ENCODE measurements around the gene DLG1.

DLG1 gene

DNA sequence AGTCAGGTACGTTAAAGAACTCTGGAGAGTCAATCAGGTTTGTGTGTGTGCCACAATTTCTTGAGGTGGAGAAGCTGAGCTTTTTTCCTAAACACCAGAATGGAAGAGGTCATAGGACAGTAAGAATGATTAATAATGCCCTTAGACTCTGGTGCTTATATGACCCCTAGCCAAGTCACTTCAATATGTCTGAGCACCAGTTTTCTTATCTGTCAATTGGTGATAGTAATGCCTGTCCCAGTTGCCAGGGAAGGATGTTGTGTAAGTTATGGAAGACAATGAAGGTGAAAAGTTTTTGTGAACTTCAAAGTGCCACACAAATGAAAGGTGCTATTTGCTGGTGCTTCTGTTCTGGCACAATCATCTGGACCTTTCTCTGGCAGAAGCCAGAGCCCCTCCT lies 22.2 kb upstream of the DLG1 start:
- no peak overlapping the region for H3K4me3 ChIP-seq (ENCODE audit: low read length)
- TF ChIP-seq, protein P1, sequence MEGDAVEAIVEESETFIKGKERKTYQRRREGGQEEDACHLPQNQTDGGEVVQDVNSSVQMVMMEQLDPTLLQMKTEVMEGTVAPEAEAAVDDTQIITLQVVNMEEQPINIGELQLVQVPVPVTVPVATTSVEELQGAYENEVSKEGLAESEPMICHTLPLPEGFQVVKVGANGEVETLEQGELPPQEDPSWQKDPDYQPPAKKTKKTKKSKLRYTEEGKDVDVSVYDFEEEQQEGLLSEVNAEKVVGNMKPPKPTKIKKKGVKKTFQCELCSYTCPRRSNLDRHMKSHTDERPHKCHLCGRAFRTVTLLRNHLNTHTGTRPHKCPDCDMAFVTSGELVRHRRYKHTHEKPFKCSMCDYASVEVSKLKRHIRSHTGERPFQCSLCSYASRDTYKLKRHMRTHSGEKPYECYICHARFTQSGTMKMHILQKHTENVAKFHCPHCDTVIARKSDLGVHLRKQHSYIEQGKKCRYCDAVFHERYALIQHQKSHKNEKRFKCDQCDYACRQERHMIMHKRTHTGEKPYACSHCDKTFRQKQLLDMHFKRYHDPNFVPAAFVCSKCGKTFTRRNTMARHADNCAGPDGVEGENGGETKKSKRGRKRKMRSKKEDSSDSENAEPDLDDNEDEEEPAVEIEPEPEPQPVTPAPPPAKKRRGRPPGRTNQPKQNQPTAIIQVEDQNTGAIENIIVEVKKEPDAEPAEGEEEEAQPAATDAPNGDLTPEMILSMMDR (IDR thresholded peaks at IDR 0.05; ENCODE audit: insufficient read depth, low read depth, low read length, missing control alignments): no peak
- no peak for DNase-seq (ENCODE audit: low read depth)

- DNase-seq (ENCODE audit: low read depth): peak; percentile 92
- peak overlapping the region; percentile 17 for H3K4me3 ChIP-seq (ENCODE audit: low read length)
- TF ChIP-seq, protein P1 (IDR thresholded peaks at IDR 0.05; ENCODE audit: insufficient read depth, low read depth, low read length, missing control alignments): no peak
Observed at GRCh38 chr3:197317250-197317963, 19.0 kb upstream of the DLG1 start.

GRCh38 chr3:197312431-197312830 lies 14.0 kb upstream of the DLG1 start:
- no peak for DNase-seq (ENCODE audit: low read depth)
- TF ChIP-seq, protein P1 (IDR thresholded peaks at IDR 0.05; ENCODE audit: insufficient read depth, low read depth, low read length, missing control alignments): no peak
- no peak overlapping the region for H3K4me3 ChIP-seq (ENCODE audit: low read length)

- TF ChIP-seq, protein P1 (IDR thresholded peaks at IDR 0.05; ENCODE audit: insufficient read depth, low read depth, low read length, missing control alignments): no peak
- H3K4me3 ChIP-seq (ENCODE audit: low read length): no peak overlapping the region
- no peak for DNase-seq (ENCODE audit: low read depth)
Observed at GRCh38 chr3:197311591-197311990, 13.2 kb upstream of the DLG1 start.

DNA sequence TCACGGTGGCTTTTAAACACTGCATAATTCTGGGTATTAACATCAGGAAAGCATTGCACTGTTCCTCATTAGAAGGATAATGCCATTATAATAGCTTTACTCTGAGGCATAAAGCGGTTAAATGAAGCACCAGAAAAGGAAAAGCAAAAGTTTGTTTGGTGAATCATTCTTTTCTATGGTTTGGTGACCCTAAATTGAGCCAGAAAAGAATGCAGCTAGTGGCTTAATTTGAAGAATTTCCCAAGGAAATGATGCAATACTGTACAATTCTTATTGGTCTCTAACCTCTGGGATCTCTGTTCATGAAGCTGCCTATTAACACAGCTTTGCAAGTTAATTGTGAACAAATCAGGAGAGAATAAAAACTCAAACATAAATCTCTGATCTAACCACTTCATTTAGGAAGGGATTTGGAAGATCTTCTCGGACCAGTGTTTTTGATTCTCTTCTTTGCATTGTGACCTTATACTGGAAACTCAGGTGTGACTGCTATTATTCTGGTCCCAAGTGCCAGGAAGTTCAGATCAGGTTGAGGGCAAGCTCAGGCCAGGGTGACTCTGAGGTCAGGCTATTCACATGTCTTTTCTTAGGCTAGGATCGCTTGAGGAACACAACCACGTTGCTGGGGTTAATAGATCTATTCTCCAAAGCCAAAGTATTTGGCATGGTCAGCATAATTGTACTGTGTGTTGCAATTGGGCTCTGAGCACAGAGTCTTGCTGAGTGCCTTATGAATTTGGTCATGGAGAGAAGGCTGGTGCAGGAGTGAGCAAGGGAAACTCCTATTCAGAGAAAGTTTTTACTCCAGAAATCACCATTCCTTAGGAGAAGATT lies 11.3 kb upstream of the DLG1 start:
- no peak overlapping the region for H3K4me3 ChIP-seq (ENCODE audit: low read length)
- TF ChIP-seq, protein P1 (IDR thresholded peaks at IDR 0.05; ENCODE audit: insufficient read depth, low read depth, low read length, missing control alignments): no peak
- DNase-seq (ENCODE audit: low read depth): peak; percentile 64

- TF ChIP-seq, protein P1 (IDR thresholded peaks at IDR 0.05; ENCODE audit: insufficient read depth, low read depth, low read length, missing control alignments): no peak
- no peak overlapping the region for H3K4me3 ChIP-seq (ENCODE audit: low read length)
- DNase-seq (ENCODE audit: low read depth): peak; percentile 47
Observed at GRCh38 chr3:197308591-197308990, 10.2 kb upstream of the DLG1 start.

Measured in epithelial cell of esophagus (primary cell).